COR-L47 (cell line): ENCODE results near the gene FAAP20.
A peak's percentile ranks its signal among the peaks of the same experiment; 100 is the strongest.

Experiments
- DNase-seq: peaks from one replicate; lab custom pipeline; 2025; lab: John Stamatoyannopoulos, UW

Gene FAAP20

GRCh38 chr1:2210084-2210653 lies 15.6 kb upstream of the FAAP20 start:
- no peak for DNase-seq

GRCh38 chr1:2209400-2210083 lies 15.0 kb upstream of the FAAP20 start:
- DNase-seq, result no peak

GRCh38 chr1:2208309-2209239 lies 14.0 kb upstream of the FAAP20 start:
- DNase-seq, result no peak

GRCh38 chr1:2206813-2207487 lies 12.4 kb upstream of the FAAP20 start:
- no peak for DNase-seq

GRCh38 chr1:2205191-2205952 lies 10.8 kb upstream of the FAAP20 start:
- peak; percentile 36 for DNase-seq

GRCh38 chr1:2204415-2205190 lies 10.0 kb upstream of the FAAP20 start:
- DNase-seq, result no peak

GRCh38 chr1:2203671-2204414 lies 9.3 kb upstream of the FAAP20 start:
- DNase-seq, result no peak

GRCh38 chr1:2202843-2203601 lies 8.4 kb upstream of the FAAP20 start:
- DNase-seq, result no peak

- DNase-seq, result no peak
These were observed 7.5 kb upstream of the FAAP20 start for GRCh38 chr1:2202008-2202575.

- no peak for DNase-seq
These were observed 6.5 kb upstream of the FAAP20 start for GRCh38 chr1:2201062-2201461.

GRCh38 chr1:2200308-2200943 lies 5.9 kb upstream of the FAAP20 start:
- DNase-seq, result no peak

GRCh38 chr1:2199042-2199810 lies 4.7 kb upstream of the FAAP20 start:
- DNase-seq, result peak; percentile 59

- DNase-seq, result no peak
These were observed 4.0 kb upstream of the FAAP20 start for GRCh38 chr1:2198571-2198970.

- no peak for DNase-seq
These were observed 3.2 kb upstream of the FAAP20 start for GRCh38 chr1:2197707-2198165.

- DNase-seq, result no peak
These were observed 2.5 kb upstream of the FAAP20 start for GRCh38 chr1:2196901-2197638.

- no peak for DNase-seq
These were observed 1.2 kb upstream of the FAAP20 start for GRCh38 chr1:2195785-2196184.
